Large intestine (tissue), 3 donors: Measurements from ENCODE around the gene HLTF. TPM values are rescaled to one million over a fixed set of nuclear protein-coding genes. Genes with fewer than 3 reads are reported as not detected.

ENCODE experiments used
- DNase-seq, 2 donors: peaks; one replicate each; pipeline versions ENCODE4 v3.0.0 to v3.0.0-alpha.2; 2013
- H3K27ac ChIP-seq: one replicate; pipeline ENCODE4 v1.5.1; 2013; ENCODE audit warnings: low read length
- H3K27me3 ChIP-seq: 2 replicates; pipeline ENCODE4 v1.6.1; 2013; ENCODE audit warnings: low read length; ENCODE audit not compliant: control insufficient read depth, insufficient read depth
- H3K36me3 ChIP-seq: 2 replicates; pipeline ENCODE4 v1.6.1; 2013; ENCODE audit warnings: low read length; ENCODE audit not compliant: control insufficient read depth, insufficient read depth
- H3K4me1 ChIP-seq: one replicate; pipeline ENCODE4 v1.6.1; 2013; ENCODE audit warnings: low read length; ENCODE audit not compliant: control insufficient read depth, insufficient read depth
- H3K4me3 ChIP-seq: one replicate; pipeline ENCODE4 v1.5.1; 2013; ENCODE audit warnings: low read length
- H3K9me3 ChIP-seq: one replicate; pipeline ENCODE4 v1.6.1; 2013; ENCODE audit warnings: mild to moderate bottlenecking, low read depth, low read length, moderate library complexity; ENCODE audit not compliant: control insufficient read depth
- WGBS: methylation state at CpG from one replicate; pipeline ENCODE4 v1.1.5; 2013; ENCODE audit warnings: low lambda C conversion rate; ENCODE audit not compliant: insufficient coverage; 5-methylcytosine and 5-hydroxymethylcytosine counted together
- polyA plus RNA-seq: library from polyadenylated mRNA; unstranded; fragments of 120-200 nt; gene quantifications from one replicate; pipeline ENCODE4 v1.2.1, GENCODE V29; 2013

The HLTF gene
- polyA plus RNA-seq, 1 donor, result 20.6 TPM

GRCh38 chr3:149089395-149089794 is 3.1 kb upstream of the HLTF start:
- WGBS, result no CpG with 5 or more reads among the region's 3 CpGs
- peaks cover 5% of the 10 kb centered on the region for H3K9me3 ChIP-seq
- H3K4me1 ChIP-seq, result peaks cover 3% of the 10 kb centered on the region
- no peaks in the 10 kb centered on the region for H3K36me3 ChIP-seq
- no peak overlapping the region for H3K4me3 ChIP-seq
- H3K27me3 ChIP-seq, result no peaks in the 10 kb centered on the region
- H3K27ac ChIP-seq, result no peak overlapping the region
- DNase-seq, result no peak

GRCh38 chr3:149087208-149087607 is 875 bp upstream of the HLTF start:
- no peak overlapping the region for H3K4me3 ChIP-seq
- DNase-seq, result no peak
- WGBS, result no CpG with 5 or more reads among the region's 15 CpGs

DNA sequence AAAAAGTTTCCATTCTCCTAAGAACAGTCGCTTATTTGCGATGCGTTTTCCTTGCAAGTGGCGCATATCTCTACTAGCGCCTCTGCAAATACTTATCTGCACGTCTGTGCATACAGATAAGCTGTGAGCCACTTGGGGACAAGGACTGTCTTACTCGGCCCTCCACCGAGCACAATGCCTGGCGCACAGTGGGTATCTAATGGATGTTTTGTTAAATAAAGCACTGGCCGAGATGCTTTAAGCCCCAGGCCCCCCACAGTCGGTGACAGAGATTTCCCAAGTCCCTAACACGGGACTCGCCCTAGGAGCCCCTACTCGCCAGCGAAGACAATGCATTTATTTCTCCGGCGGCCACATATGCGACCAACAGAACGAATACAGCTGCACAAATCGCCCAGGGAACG is 503 bp downstream of the HLTF start:
- Histone ChIP-seq H3K9me3 (peaks cover 5% of the 10 kb centered on the region), H3K27ac (peak overlapping the region; percentile 24), H3K4me1 (peaks cover 3% of the 10 kb centered on the region), H3K27me3 (no peaks in the 10 kb centered on the region), H3K4me3 (peak overlapping the region; percentile 68), H3K36me3 (peaks cover 7% of the 10 kb centered on the region)
- DNase-seq, result peak in 1 of 2 donors; percentile 12
- WGBS, result no CpG with 5 or more reads among the region's 21 CpGs

More at GRCh38 chr3:149087208-149087607, 875 bp upstream of the HLTF start:
- Histone ChIP-seq H3K4me1 (peaks cover 3% of the 10 kb centered on the region), H3K36me3 (peaks cover 7% of the 10 kb centered on the region), H3K9me3 (peaks cover 5% of the 10 kb centered on the region), H3K27me3 (no peaks in the 10 kb centered on the region), H3K27ac (no peak overlapping the region)

GRCh38 chr3:149081772-149082171 is 4.6 kb downstream of the HLTF start:
- no peaks in the 10 kb centered on the region for H3K27me3 ChIP-seq
- peaks cover 2% of the 10 kb centered on the region for H3K4me1 ChIP-seq
- H3K27ac ChIP-seq, result no peak overlapping the region
- H3K4me3 ChIP-seq, result no peak overlapping the region
- DNase-seq, result no peak
- 100% methylated on average over 1 of the region's 1 CpG for WGBS
- H3K36me3 ChIP-seq, result peaks cover 11% of the 10 kb centered on the region
- no peaks in the 10 kb centered on the region for H3K9me3 ChIP-seq

DNA sequence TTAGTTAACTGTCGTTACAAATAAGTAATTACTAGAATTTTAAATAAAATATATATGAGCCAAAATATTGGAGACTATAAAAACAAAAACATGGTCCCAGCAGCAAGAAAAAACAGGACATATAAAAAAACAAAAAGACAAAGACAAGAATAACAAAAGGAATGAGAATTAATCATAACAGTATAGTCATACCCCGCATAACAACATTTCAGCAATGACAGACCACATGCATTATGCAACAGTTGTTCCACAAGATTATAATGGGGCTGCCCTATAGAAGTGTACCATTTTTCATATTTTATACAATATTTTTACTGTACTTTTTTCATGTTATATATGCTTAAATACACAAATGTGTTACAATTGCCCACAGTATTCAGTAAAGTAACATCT is 5.6 kb downstream of the HLTF start:
- no peaks in the 10 kb centered on the region for H3K4me1 ChIP-seq
- no peaks in the 10 kb centered on the region for H3K9me3 ChIP-seq
- no peak for DNase-seq
- 100% methylated on average over 2 of the region's 2 CpGs for WGBS
- no peak overlapping the region for H3K4me3 ChIP-seq
- no peak overlapping the region for H3K27ac ChIP-seq
- H3K27me3 ChIP-seq, result no peaks in the 10 kb centered on the region
- H3K36me3 ChIP-seq, result peaks cover 11% of the 10 kb centered on the region

DNA sequence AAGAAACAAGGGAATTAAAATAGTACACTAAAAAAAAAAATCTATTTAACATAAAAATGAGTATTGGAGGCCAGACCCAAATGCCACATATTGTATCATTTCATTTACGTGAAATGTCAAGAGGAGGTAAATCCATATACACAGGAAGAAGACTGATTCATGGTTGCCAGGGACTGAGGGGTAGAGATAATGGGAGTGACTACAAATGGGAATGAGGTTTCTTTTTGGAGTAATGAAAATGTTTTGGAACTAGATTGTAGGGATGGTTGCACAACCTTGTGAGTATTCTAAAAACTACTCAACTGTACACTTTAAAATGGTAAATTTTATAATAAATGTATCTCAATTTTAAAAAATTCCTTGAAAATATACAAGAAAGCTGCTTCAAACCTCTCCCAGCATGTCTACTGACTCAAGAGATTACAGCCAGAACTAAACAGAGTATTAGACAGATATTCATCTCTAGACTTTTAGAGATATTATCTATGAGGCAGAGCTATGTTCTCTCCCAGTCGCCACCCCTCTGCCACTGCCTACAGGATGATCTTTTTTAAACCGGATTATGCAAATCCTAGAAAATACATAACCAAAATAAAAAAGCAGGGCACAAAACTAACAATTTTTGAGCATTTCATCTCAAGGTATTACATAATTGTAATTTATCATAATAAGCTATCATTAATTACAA is 6.2 kb downstream of the HLTF start:
- H3K9me3 ChIP-seq, result no peaks in the 10 kb centered on the region
- H3K27me3 ChIP-seq, result no peaks in the 10 kb centered on the region
- H3K36me3 ChIP-seq, result peaks cover 13% of the 10 kb centered on the region
- no peaks in the 10 kb centered on the region for H3K4me1 ChIP-seq
- H3K27ac ChIP-seq, result no peak overlapping the region
- H3K4me3 ChIP-seq, result no peak overlapping the region
- no peak for DNase-seq
- no CpG with 5 or more reads among the region's 3 CpGs for WGBS

DNA sequence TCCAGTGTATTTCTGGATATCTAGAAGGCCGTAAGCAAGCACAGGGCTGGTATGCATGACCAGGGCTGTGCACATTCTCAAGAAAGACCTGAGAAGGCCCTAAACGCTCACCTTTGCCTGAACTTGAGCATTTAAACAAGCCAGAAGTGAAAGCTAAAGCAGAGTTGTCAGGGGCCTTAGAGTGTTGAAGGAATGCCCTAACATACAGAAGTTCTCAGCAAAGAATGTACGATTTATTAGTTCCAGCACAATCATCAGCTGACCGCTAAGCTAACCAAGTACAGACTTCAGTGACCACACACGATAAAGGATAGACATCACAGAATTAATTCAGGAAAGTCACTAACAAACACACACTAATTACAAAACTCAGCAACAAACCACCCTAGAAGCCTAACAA is 8.7 kb downstream of the HLTF start:
- H3K4me3 ChIP-seq, result no peak overlapping the region
- H3K4me1 ChIP-seq, result no peaks in the 10 kb centered on the region
- H3K36me3 ChIP-seq, result peaks cover 11% of the 10 kb centered on the region
- H3K27ac ChIP-seq, result no peak overlapping the region
- DNase-seq, result peak in 1 of 2 donors; percentile 7
- WGBS, result no CpG with 5 or more reads among the region's 5 CpGs
- H3K27me3 ChIP-seq, result no peaks in the 10 kb centered on the region
- no peaks in the 10 kb centered on the region for H3K9me3 ChIP-seq

- peaks cover 22% of the 10 kb centered on the region for H3K36me3 ChIP-seq
- no peaks in the 10 kb centered on the region for H3K27me3 ChIP-seq
- DNase-seq, result peak in 1 of 2 donors; percentile 12
- H3K4me3 ChIP-seq, result no peak overlapping the region
- no peak overlapping the region for H3K27ac ChIP-seq
- no peaks in the 10 kb centered on the region for H3K9me3 ChIP-seq
- H3K4me1 ChIP-seq, result no peaks in the 10 kb centered on the region
- WGBS, result 43% methylated on average over 4 of the region's 8 CpGs
These were observed 18.4 kb downstream of the HLTF start for GRCh38 chr3:149067883-149068282.

DNA sequence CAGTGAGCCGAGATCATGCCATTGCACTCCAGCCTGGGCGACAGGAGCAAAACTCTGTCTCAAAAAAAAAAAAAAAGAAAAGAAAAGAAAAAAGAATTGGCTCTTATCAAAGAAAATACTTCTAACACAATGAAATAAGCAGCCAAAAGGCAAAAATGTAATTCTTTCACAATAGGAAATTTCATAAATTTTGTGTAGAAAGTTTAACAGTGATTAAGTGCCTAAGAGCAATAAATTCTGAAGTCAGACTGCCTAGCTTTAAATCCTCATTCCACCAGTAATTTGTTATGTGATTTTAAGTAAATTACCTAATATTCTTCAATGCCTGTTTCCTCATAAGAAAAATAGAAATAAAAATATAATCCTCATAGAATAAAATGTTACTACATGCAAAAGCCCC is 24.6 kb downstream of the HLTF start:
- Histone ChIP-seq H3K27me3 (no peaks in the 10 kb centered on the region), H3K4me1 (no peaks in the 10 kb centered on the region), H3K9me3 (no peaks in the 10 kb centered on the region), H3K36me3 (peaks cover 22% of the 10 kb centered on the region), H3K4me3 (no peak overlapping the region), H3K27ac (no peak overlapping the region)
- no peak for DNase-seq
- WGBS, result no CpG with 5 or more reads among the region's 2 CpGs

- H3K9me3 ChIP-seq, result no peaks in the 10 kb centered on the region
- no peaks in the 10 kb centered on the region for H3K27me3 ChIP-seq
- H3K27ac ChIP-seq, result no peak overlapping the region
- H3K36me3 ChIP-seq, result peaks cover 30% of the 10 kb centered on the region
- H3K4me3 ChIP-seq, result no peak overlapping the region
- H3K4me1 ChIP-seq, result no peaks in the 10 kb centered on the region
- no CpG with 5 or more reads among the region's 1 CpG for WGBS
- DNase-seq, result no peak
These were observed 27.7 kb downstream of the HLTF start for GRCh38 chr3:149058602-149059001.

DNA sequence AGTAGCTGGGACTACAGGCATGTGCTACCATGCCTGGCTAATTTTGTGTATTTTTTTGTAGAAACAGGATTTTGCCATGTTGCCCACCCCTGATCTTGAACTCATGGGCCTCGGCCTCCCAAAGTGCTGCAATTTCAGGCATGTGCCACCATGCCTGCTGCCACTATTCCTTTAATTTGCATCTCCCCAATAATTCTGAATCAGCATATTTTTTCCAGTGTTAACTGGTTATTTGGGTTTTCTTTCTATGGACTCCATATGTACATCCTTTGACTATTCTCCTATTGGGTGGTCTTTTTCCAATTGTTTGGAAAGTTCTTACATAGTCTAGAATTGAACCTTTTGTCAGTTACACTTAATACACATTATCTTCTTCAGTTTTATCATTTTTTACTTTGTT is 28.1 kb downstream of the HLTF start:
- WGBS, result no CpG with 5 or more reads among the region's 1 CpG
- no peak overlapping the region for H3K4me3 ChIP-seq
- H3K9me3 ChIP-seq, result no peaks in the 10 kb centered on the region
- H3K27me3 ChIP-seq, result no peaks in the 10 kb centered on the region
- DNase-seq, result no peak
- H3K36me3 ChIP-seq, result peaks cover 30% of the 10 kb centered on the region
- H3K27ac ChIP-seq, result no peak overlapping the region
- no peaks in the 10 kb centered on the region for H3K4me1 ChIP-seq
